Gastrocnemius medialis (tissue), 4 donors: Measurements from ENCODE around the gene HCRTR2. TPM values are rescaled to one million over a fixed set of nuclear protein-coding genes. Genes with fewer than 3 reads are reported as not detected.

Experiments
- ATAC-seq, 2 donors: fragments of 150-250 bp; one replicate each; pipeline ENCODE4 v1.9.1; 2016
- DNase-seq, 2 donors: peaks; one replicate each; pipeline ENCODE4 v3.0.0-alpha.2; 2019
- H3K27ac ChIP-seq, 4 donors: fragments of 200-600 bp; sonication (generic); 1 replicate in 1 of 4; 2 replicates in 3 of 4; pipeline ENCODE4 v1.5.1; 2016 to 2018; ENCODE audit warnings: mild to moderate bottlenecking in 2 of 4, moderate library complexity in 1 of 4
- H3K27me3 ChIP-seq, 3 donors: fragments of 200-600 bp; sonication (generic) in 2 of 3; 1 replicate in 1 of 3; 2 replicates in 2 of 3; pipeline versions ENCODE4 v1.5.1 to v1.6.0; 2016 to 2019; ENCODE audit warnings: mild to moderate bottlenecking in 1 of 3, moderate library complexity in 1 of 3
- H3K36me3 ChIP-seq, 2 donors: fragments of 200-600 bp; sonication (generic) in 1 of 2; one replicate each; pipeline ENCODE4 v1.5.1; 2017 to 2018
- H3K4me1 ChIP-seq, 2 donors: fragments of 200-600 bp; sonication (generic) in 1 of 2; one replicate each; pipeline ENCODE4 v1.5.1; 2016 to 2017; ENCODE audit warnings: mild to moderate bottlenecking in 2 of 2
- H3K4me3 ChIP-seq, 4 donors: fragments of 200-600 bp; sonication (generic) in 3 of 4; 1 replicate in 1 of 4; 2 replicates in 3 of 4; pipeline ENCODE4 v1.5.1; 2016 to 2019; ENCODE audit warnings: mild to moderate bottlenecking in 2 of 4
- H3K9me3 ChIP-seq, 3 donors: fragments of 200-600 bp; sonication (generic) in 2 of 3; 1 replicate in 1 of 3; 2 replicates in 2 of 3; pipeline ENCODE4 v1.5.1; 2016 to 2019
- CTCF ChIP-seq, 5 experiments: fragments of 450-650 bp in 3 of 5; fragments of 200-600 bp in 2 of 5; sonication (generic) in 2 of 5; IDR thresholded peaks in 4 of 5; conservative IDR thresholded peaks in 1 of 5; 1 replicate in 4 of 5; 2 replicates in 1 of 5; pipeline ENCODE4 v1.5.1; 2016 to 2019; ENCODE audit warnings: antibody characterized with exemption in 5 of 5, mild to moderate bottlenecking in 3 of 5, moderate library complexity in 3 of 5
- POLR2A ChIP-seq, 2 donors: fragments of 450-650 bp; IDR thresholded peaks; one replicate each; pipeline ENCODE4 v1.6.1; 2017; ENCODE audit warnings: antibody characterized with exemption in 2 of 2, mild to moderate bottlenecking in 2 of 2, moderate library complexity in 2 of 2
- in situ Hi-C, 4 donors: fragments of 200-750 bp; cut with MboI; loops; one replicate each; pipeline versions ENCODE4 v1.15.0 to v1.8.0; 2017; ENCODE audit warnings: low sequenced_read_pairs in 4 of 4
- intact Hi-C: fragments of 100-400 bp; cut with DNase I; formaldehyde crosslinking; loops from one replicate; pipeline ENCODE4 v1.15.1; 2023; ENCODE audit warnings: low total_unique reads
- total RNA-seq, 4 donors: library from RNA; depleted of rRNA; stranded (reverse); fragments of >200 nt; gene quantifications; one replicate each; pipeline versions ENCODE4 v1.1.0 to v1.2.3, GENCODE V29; 2016

The HCRTR2 gene
- total RNA-seq, 4 donors from 2014 or later, result not detected

DNA sequence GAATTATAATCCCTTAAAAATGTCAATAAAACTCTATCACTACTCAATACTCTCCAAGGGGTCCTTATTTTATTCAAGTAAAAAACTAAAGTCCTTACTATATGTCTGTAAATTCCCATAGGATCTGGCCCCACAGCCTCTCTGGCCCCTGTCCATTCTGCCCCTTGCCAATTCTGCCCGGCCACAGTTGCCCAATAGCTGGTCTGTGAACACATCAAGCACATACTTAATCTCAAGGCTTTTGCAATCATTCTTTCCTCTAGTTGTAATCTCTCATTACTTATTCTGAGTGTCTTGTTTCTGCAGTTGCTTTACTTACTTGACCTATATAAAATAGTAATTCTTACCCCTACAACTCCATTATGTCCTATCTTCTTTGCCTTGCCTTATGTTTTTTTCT, 130.4 kb downstream of the HCRTR2 start:
- ATAC-seq (no peak), DNase-seq (no peak)
- TF ChIP-seq POLR2A (IDR thresholded peaks at IDR 0.05) (no peak), CTCF (IDR thresholded peaks at IDR 0.05 in 4 of 5, conservative IDR thresholded peaks at IDR 0.05 in 1 of 5) (no peak)
- Histone ChIP-seq H3K4me1 (no peaks in the 10 kb centered on the region), H3K27me3 (no peaks in the 10 kb centered on the region), H3K27ac (no peak overlapping the region), H3K9me3 (no peaks in the 10 kb centered on the region), H3K36me3 (no peaks in the 10 kb centered on the region), H3K4me3 (no peak overlapping the region)
- intact Hi-C loops (no loop called here), in situ Hi-C loops (no loop called here)

GRCh38 chr6:55319961-55320695, 145.8 kb downstream of the HCRTR2 start:
- Histone ChIP-seq H3K27ac (no peak overlapping the region), H3K9me3 (no peaks in the 10 kb centered on the region), H3K4me3 (no peak overlapping the region), H3K36me3 (no peaks in the 10 kb centered on the region), H3K27me3 (no peaks in the 10 kb centered on the region), H3K4me1 (no peaks in the 10 kb centered on the region)
- no peak for ATAC-seq
- TF ChIP-seq CTCF (IDR thresholded peaks at IDR 0.05 in 4 of 5, conservative IDR thresholded peaks at IDR 0.05 in 1 of 5), result no peak
- TF ChIP-seq POLR2A (IDR thresholded peaks at IDR 0.05), result no peak
- DNase-seq, result no peak
- intact Hi-C loops, result no loop called here
- in situ Hi-C loops, result no loop called here

DNA sequence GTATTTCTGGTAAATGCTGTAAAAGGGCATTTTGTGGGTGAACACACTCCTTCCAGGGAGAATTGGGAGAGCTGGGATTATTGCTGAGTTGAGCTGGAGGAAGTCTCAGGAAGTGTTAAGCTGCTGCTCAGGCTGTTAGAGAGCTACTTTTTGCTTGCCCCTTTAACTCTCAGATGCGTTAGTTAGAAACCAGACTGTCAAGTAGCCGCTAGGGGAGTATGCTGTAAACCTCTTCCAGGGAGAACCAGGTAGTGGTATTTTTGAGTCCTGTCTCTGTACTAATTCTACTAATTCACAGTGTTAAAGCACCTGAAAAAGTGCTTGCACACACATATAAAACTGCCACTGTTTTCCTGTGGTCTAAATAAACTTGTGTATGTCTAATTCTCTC, 146.4 kb downstream of the HCRTR2 start:
- Histone ChIP-seq H3K27me3 (no peaks in the 10 kb centered on the region), H3K4me1 (no peaks in the 10 kb centered on the region), H3K9me3 (no peaks in the 10 kb centered on the region), H3K36me3 (no peaks in the 10 kb centered on the region), H3K4me3 (no peak overlapping the region), H3K27ac (no peak overlapping the region)
- DNase-seq (no peak), ATAC-seq (no peak)
- in situ Hi-C loops (no loop called here), intact Hi-C loops (no loop called here)
- TF ChIP-seq CTCF (IDR thresholded peaks at IDR 0.05 in 4 of 5, conservative IDR thresholded peaks at IDR 0.05 in 1 of 5), result no peak
- no peak for TF ChIP-seq POLR2A (IDR thresholded peaks at IDR 0.05)

DNA sequence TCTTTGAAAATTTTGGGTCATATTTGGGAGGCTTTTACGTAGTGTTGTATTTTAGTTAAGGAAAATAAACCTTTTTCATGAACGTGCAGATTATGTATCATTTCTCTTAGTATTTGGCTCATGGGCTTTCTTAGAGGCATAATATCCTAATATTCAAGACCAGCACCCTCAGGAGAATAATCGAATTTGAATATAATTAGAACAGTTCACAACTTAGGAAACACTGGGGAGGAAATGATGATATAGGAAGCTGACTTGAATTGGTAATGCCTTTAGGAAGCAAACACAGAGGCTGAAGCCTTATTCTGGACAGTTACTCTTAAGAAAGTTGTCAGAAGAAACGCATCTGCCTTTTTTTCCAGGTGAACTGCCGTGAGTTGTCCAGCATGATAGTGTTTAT, 152.9 kb downstream of the HCRTR2 start, which contains the start of gene GFRAL:
Gene GFRAL, plus strand, starts transcription at position 301 of the 400 bp plus-strand sequence. Its CDS starts 86 bp downstream, at position 387.
- Histone ChIP-seq H3K4me3 (no peak within 1 kb of the TSS), H3K9me3 (no peaks in the 10 kb centered on the region), H3K4me1 (no peaks in the 10 kb centered on the region), H3K27ac (no peak within 1 kb of the TSS), H3K36me3 (no peaks in the 10 kb centered on the region), H3K27me3 (no peaks in the 10 kb centered on the region)
- DNase-seq (no peak), ATAC-seq (no peak)
- intact Hi-C loops (no loop called here), in situ Hi-C loops (no loop called here)
- TF ChIP-seq POLR2A (IDR thresholded peaks at IDR 0.05) (no peak), CTCF (IDR thresholded peaks at IDR 0.05 in 4 of 5, conservative IDR thresholded peaks at IDR 0.05 in 1 of 5) (no peak)

Other genes starting within 250 kb of the HCRTR2 start
- not detected for gene GFRAL, start 153.0 kb downstream of the HCRTR2 start, total RNA-seq